Cardiac muscle cell (in vitro differentiated cells and primary cell): Measurements from ENCODE around the gene ADGRA1. TPM values are rescaled to one million over a fixed set of nuclear protein-coding genes. Genes with fewer than 3 reads are reported as not detected.

Experiments
- DNase-seq, 2 donors: peaks; one replicate each; pipeline versions ENCODE4 v3.0.0 to v3.0.0-alpha.2; 2010 to 2017; ENCODE audit warnings: low read depth in 1 of 2, low spot score in 1 of 2
- H3K27ac ChIP-seq: fragments of 200-600 bp; sonication (generic); 2 replicates; pipeline ENCODE4 v1.5.1; 2016
- H3K27me3 ChIP-seq: fragments of 200-600 bp; sonication (generic); 2 replicates; pipeline ENCODE4 v1.6.0; 2016; ENCODE audit warnings: control low read depth
- H3K36me3 ChIP-seq: fragments of 200-600 bp; sonication (generic); 2 replicates; pipeline ENCODE4 v1.5.1; 2016; ENCODE audit warnings: control low read depth
- H3K4me1 ChIP-seq: fragments of 200-600 bp; sonication (generic); 2 replicates; pipeline ENCODE4 v1.8.1; 2017; ENCODE audit warnings: low read depth, mild to moderate bottlenecking, mixed run types
- H3K4me3 ChIP-seq: fragments of 200-600 bp; sonication (generic); 2 replicates; pipeline ENCODE4 v1.5.1; 2016; ENCODE audit warnings: mild to moderate bottlenecking
- H3K9me3 ChIP-seq: fragments of 200-600 bp; sonication (generic); 2 replicates; pipeline ENCODE4 v1.5.1; 2017; ENCODE audit warnings: low read depth, mild to moderate bottlenecking, control low read depth
- CTCF ChIP-seq: IDR thresholded peaks from 2 replicates; pipeline ENCODE4 v1.5.1; 2012; ENCODE audit warnings: low read depth, mild to moderate bottlenecking, low read length
- polyA plus RNA-seq: library from polyadenylated mRNA; unstranded; fragments of >200 nt; fragmentation: Nextera tagmentation; extraction: Ambion mirVana; gene quantifications from 2 replicates; pipeline ENCODE4 v1.2.1, GENCODE V29; 2016
- total RNA-seq: library from RNA; depleted of rRNA; stranded (reverse); fragments of >200 nt; gene quantifications from 2 replicates; pipeline ENCODE4 v1.2.3, GENCODE V29; 2016

Gene ADGRA1
- total and polyA plus RNA-seq, 2 experiments from 2014 or later, result 0.24 to 0.67 TPM

DNA sequence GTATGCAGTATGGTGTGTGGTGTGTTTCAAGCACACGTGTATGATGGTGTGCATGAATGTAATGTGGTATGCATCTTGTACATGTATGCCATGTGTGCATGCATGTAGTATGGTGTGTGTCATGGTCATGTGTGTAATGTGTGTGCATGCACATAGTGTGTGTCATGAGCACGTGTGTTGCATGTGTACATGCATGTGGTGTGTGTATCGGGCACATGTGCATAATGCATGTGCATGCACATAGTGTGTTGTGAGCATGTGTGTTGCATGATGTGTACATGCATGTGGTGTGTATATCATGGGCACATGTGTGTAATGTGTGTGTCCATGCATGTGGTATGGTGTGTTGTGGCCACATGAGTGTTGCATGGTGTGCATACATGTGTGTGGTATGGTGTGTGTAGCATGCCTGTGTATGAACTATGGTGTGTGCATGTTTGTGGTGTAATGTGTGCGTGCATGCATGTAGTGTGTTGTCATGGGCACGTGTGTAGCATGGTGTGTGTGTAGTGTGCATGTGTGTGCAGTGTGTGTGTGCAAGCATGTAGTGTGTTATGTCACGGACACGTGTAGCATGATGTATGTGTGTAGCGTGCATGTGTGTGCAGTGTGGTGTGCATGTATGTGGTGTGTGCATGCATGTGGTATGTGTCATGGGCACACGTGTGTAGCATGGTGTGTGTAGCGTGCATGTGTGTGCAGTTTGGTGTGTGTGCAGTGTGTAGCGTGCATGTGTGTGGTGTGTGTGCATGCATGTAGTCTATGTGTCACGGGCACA lies 89.8 kb downstream of the ADGRA1 start:
- no peak for TF ChIP-seq CTCF
- Histone ChIP-seq H3K27ac (no peak overlapping the region), H3K9me3 (no peaks in the 10 kb centered on the region), H3K27me3 (no peaks in the 10 kb centered on the region), H3K4me1 (no peaks in the 10 kb centered on the region), H3K36me3 (no peaks in the 10 kb centered on the region), H3K4me3 (no peak overlapping the region)
- DNase-seq, result no peak

DNA sequence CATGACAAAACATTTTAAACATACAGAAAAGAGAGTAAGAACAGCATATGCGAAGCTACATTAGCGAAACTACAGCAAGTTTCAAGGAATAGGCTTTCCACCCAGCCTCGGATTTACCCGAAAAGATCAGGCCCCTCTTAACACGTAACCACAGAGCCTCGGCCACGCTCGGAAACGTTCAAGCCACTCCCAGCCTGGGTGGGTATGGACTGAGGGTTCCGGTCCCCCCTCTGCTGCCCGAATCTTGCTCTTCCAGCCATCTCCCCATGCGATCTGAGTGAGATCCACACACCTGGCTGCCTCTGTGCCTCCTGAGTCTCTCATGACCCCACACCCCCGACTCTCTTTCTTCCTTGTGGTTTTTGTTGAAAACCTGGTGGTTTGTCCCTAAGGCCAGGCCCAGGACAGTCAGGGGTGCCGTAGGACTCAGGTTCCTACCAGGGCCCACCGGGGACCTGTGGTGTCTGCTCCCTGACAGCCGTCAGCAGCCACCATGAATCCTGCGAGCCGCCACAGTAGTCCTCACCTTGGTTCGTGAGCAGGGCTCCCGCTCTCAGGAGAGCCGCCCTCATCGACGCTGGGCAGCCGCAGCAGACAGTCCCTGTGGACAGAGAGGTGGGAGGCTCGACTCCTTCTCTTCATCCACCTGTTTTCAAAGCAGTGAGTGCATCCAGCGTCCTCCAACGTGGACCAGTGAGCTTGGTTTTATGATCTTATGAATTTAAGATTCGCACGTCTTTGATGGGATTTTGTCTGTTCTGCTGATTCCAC lies 90.8 kb downstream of the ADGRA1 start:
- Histone ChIP-seq H3K4me3 (no peak overlapping the region), H3K27ac (no peak overlapping the region), H3K9me3 (no peaks in the 10 kb centered on the region), H3K36me3 (no peaks in the 10 kb centered on the region), H3K4me1 (no peaks in the 10 kb centered on the region), H3K27me3 (no peaks in the 10 kb centered on the region)
- DNase-seq, result no peak
- no peak for TF ChIP-seq CTCF

GRCh38 chr10:133179128-133179520 lies 91.4 kb downstream of the ADGRA1 start:
- no peaks in the 10 kb centered on the region for H3K36me3 ChIP-seq
- no peak overlapping the region for H3K27ac ChIP-seq

DNA sequence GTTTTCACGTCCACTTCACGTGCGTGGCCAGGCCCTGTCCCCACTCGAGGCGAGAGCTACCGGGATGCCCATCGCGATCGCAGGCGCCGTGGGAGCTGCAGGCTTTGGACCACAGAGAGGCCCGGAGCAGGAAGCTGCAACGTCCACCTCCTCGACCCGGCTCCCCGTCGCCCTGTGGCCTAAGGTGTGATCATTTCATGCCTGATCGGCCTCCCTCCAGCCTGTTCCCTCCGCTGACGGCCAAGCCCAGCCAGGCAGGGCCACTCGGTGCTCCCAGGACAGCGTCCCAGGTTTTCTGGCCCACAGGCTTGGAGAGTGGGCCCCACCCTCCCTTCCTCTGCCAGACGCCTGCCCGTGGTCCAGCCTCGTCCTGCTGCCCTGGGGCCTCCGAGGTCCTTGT lies 91.9 kb downstream of the ADGRA1 start:
- Histone ChIP-seq H3K9me3 (no peaks in the 10 kb centered on the region), H3K36me3 (no peaks in the 10 kb centered on the region), H3K4me1 (no peaks in the 10 kb centered on the region), H3K27me3 (no peaks in the 10 kb centered on the region), H3K27ac (no peak overlapping the region), H3K4me3 (no peak overlapping the region)
- TF ChIP-seq CTCF, result no peak
- no peak for DNase-seq

More at GRCh38 chr10:133179128-133179520, 91.4 kb downstream of the ADGRA1 start:
- Histone ChIP-seq H3K9me3 (no peaks in the 10 kb centered on the region), H3K4me3 (no peak overlapping the region), H3K27me3 (no peaks in the 10 kb centered on the region), H3K4me1 (no peaks in the 10 kb centered on the region)
- TF ChIP-seq CTCF, result no peak
- DNase-seq, result no peak

DNA sequence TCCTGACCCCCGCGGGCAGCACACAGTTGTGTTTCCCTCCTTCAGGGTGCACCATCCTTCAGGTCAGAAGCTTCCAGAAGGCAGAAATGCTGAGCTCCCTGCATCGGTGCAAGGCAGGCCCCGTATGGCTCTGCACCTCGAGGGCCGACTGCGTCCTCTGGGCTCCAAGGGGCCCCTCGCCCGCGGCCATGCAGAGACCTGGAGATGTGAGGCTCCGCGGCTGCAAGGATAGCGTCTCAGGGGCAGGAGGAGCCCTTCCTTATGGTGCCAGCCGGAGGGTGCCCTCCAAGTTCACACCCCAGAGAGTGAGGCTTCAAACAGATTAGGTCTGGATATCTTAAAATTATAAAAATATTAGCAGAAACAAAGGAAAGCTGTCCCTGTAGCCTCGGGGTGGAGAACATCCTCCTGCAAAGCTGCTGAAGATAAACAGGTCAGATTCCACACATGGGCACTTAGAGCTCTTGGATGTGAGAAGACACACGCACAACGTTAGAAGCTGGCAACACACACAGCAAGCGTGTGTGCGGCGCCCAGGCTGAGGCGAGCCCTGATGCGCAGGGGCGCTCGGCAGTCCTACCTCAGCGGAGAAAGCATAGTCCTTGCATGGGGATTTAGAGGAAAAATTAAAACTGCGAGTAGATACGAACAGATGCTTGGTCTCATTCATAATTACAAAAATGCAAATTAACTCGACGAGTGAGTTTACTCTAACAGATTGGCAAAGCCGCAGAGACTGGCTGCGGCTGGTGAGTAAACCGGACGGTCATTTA lies 92.7 kb downstream of the ADGRA1 start:
- Histone ChIP-seq H3K27ac (no peak overlapping the region), H3K4me3 (no peak overlapping the region), H3K9me3 (no peaks in the 10 kb centered on the region), H3K4me1 (no peaks in the 10 kb centered on the region), H3K36me3 (no peaks in the 10 kb centered on the region), H3K27me3 (no peaks in the 10 kb centered on the region)
- no peak for DNase-seq
- TF ChIP-seq CTCF, result no peak
